Kidney capillary endothelial cell (primary cell): ENCODE data around the gene SH3YL1.

Source experiments
- DNase-seq: peaks from one replicate; pipeline ENCODE4 v3.0.0-alpha.2; 2018; ENCODE audit warnings: low spot score

The SH3YL1 gene, protein sequence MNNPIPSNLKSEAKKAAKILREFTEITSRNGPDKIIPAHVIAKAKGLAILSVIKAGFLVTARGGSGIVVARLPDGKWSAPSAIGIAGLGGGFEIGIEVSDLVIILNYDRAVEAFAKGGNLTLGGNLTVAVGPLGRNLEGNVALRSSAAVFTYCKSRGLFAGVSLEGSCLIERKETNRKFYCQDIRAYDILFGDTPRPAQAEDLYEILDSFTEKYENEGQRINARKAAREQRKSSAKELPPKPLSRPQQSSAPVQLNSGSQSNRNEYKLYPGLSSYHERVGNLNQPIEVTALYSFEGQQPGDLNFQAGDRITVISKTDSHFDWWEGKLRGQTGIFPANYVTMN

DNA sequence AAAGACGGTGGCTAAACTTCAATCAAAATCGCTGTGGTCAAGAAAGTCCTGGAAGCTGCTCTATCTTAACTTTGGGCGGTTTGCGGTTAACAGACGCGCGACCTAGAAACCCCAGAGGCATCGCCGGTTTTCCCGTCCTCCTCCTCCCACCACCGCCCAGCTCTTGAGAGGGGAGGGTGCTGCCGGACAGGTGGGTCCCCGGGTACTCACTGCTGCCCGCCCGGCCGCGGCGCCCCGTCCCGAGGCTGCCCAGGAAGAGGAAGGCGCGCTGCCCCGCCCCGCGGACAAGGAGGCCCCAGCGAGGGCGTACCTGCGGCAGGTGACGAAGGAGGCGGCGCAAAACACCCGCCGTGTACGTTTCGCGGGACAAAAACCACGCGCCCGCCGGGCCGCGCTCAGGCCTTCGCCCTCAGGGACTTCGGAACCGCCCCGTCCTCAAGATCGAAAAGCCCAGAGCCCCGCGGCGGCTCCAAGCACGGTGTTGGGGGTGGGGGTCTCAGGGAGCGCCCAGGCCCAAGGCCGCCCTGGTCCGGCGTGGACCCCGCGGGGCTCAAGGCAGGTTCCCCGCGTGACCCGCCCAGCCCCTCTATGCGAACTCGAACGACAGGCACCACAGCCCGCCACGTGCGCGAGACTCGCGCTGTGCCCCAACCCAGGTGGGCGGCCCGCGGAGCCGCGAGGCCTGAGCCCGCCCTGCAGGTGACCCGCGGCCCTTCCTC is at the start of gene SH3YL1:
TSS of gene SH3YL1 (minus strand) at position 259 of the 719 bp plus-strand sequence. CDS start at position 211, 48 bp downstream.
- DNase-seq: no peak

- DNase-seq: no peak
Observed at GRCh38 chr2:310994-311393, 47.2 kb upstream of the SH3YL1 start.

- DNase-seq: no peak
Observed at GRCh38 chr2:309954-310510, 46.2 kb upstream of the SH3YL1 start.

DNA sequence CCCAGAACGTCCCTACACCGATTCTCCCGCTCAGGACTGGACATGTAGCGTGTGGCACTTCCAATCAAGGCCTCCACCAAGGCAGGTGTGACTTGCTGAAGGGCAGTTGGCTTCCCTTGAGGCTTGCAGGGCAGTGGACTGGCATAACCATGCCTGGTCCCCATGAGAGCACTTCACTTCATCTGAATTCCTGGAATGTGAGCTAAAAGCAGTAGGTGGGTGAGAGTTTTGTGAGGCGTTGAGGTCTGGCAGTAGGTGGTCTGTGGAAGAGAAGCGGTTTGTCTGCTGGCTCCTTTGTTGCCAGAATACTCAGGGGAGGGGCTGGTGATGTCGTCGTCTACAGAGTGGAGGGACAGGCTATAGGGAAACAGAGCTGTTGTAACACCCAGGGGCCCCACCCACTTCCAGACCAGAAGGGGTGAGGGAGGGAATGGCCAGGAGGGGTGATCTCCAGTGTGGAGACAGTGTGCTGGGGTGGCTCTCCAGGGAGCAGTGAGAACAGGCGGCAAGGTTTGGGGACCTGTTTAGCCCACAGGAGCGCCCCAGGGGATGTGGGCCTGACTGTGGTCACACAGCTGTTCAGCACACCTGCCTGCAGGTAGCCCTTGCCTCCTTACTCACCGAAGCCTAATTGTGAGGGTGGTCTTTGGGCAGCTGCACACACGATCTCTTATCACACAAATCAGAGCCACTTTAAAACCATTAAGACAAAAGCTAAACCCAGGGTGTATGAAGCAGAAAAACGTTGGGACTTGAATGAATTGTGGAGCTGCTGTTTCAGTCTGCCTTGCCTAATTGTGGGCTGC is 45.5 kb upstream of the SH3YL1 start:
- DNase-seq: no peak

DNA sequence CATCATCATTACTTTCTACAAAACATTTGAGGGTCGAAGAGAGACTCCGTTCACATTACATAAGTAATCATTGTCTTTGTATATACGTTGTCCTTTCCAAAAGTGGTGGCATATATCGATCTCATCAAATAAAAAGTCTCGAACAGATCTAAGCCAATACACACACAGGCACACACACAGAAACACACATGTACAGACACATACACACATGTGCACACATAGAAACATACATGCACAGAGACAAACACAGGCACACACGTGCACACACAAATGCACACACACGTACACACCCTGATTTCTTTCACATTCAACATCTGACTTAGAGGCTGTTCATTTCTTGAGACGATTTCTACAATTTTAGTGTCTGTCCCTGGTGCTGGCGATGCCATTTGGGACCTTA is 41.5 kb upstream of the SH3YL1 start:
- DNase-seq: no peak

GRCh38 chr2:296354-296753 is 32.5 kb upstream of the SH3YL1 start:
- DNase-seq: no peak

GRCh38 chr2:295090-295489 is 31.3 kb upstream of the SH3YL1 start:
- DNase-seq: no peak

GRCh38 chr2:290090-290722 is 26.4 kb upstream of the SH3YL1 start:
- peak; percentile 68 for DNase-seq

DNA sequence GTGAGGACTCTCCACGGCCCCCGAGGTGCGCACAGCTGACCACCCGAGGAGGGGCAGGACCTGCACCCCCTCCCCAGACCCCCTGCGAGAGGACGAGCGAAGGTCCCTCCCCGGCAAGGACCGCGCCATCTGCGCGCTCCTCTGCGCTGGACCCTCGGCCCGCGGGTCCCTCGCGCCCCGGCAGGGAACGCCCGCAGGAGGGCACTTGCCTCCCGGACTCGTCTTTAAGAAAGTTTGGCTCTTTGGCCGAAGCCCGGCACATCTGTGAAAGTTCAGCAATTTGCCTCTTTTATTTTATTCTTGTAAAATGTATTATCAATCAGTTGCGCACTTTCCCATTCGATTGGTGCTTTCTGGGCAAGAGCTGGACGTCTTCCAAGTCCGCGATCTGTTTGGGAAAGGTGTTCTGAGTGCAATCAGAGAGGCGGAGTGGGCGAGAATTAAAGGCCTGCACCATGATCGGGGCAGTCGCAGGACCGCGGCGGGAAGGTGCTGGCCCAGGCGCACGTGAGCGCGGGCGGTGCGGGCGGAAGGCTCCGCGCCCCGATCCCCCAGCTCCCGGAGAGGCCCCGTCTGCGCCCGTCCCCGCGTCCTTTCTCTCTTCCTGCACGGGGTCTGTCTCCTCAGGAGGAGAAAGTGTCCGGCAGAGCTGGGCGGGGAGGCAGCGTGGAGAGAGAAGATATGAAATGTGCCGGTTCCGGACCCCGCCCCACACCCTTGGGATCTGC is 25.7 kb upstream of the SH3YL1 start:
- DNase-seq: peak; percentile 17

GRCh38 chr2:288758-289361 is 25.0 kb upstream of the SH3YL1 start:
- no peak for DNase-seq

DNA sequence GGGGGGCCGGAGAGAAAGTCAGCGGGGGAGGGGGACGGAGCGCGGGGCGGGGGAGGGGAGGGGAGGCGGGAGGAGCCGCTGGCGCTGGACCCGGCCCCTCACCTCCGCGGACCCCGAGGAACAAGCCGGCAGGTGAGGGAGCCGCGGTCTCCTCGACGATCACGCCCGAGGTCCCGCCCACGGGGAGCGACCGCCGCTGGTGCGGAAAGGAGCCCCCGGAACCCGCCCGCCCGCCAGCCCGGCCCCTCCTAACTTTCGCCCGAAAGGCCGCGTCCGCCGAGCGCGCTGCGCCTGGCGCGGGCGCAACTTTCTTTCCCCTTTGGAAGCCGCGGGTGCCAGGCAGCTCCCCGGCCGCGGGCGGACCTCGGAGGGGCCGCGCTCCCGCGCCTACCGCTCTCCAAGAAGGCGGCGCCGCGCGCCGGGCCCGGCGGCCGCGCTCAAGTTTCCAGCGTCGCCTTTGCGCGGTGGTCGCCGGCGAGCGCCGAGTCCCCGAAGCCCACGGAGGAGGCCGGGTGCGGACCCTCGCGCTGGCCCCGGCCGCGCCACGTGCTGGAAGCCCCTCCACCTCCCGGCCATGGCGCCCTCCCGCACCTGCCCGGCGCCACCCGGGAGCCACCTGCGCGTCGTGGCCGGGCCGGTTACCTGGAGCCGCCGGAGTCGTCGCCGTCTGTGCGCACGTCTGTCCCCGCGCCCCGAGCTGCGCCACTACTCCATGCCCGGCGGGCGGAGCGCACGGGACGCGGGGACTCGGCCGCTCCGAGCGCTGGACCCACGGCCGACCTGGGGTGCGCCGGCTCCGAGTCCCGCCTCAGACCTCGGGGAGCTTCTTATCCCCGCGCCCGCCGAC is 24.3 kb upstream of the SH3YL1 start, which contains the start of gene ALKAL2:
TSS of gene ALKAL2 (minus strand) at position 181 of the 847 bp plus-strand sequence. CDS start 256 bp downstream, outside the sequence.
- DNase-seq: no peak

GRCh38 chr2:287471-287885 is 23.6 kb upstream of the SH3YL1 start:
- no peak for DNase-seq

- no peak for DNase-seq
Observed at GRCh38 chr2:286774-287392, 23.1 kb upstream of the SH3YL1 start.

DNA sequence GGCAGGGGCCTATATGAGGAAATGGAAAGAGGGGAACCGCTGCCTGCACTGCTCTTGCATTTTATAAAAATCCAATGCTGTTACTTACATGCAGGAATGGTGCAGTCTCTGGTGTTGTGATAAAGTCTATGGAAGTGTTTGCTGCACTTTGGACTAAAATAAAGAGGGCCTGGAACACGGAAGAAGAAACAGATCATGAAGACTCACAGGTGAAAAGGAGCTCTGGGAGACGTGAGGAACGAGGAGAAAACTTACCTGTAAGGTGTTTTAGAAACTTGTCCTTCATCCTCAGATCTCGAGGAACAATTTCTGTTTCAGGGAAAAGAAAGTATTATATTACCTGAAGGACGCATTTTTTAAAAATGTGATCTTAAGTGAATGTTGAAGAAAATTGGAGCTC is 22.2 kb upstream of the SH3YL1 start:
- no peak for DNase-seq

- DNase-seq: no peak
Observed at GRCh38 chr2:285531-285930, 21.7 kb upstream of the SH3YL1 start.

DNA sequence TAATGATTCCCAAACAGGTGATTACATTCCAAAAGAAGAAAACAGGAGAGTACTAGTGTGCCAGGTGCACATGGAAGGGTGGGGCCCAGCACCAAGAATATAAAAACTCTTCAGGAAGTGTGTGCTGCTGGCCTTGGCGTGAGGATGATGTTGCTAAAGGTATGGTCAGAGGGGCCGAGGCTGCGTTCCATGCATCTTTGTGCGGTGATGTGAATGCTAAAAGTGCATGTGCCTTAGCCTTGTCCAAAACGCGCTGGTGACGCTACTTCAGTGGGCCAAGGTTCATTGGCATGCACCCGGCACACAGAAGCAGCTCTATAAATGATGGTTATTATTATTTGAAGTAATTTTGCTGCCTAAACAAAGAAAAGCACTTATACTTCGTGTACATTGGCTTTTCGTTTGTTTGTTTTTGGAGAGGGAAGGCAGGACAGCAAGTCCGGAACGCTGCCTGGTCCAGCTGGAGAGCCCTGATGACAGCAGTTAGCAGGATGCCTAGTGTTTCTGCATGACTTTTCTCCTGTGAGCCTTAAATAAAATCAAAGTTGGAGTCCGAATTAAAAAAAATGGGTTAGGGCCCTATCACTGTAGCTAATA is 21.2 kb upstream of the SH3YL1 start:
- no peak for DNase-seq

- DNase-seq: no peak
Observed at GRCh38 chr2:283996-284794, 20.4 kb upstream of the SH3YL1 start.
